Measurements from ENCODE around the gene RNF8.

DNA sequence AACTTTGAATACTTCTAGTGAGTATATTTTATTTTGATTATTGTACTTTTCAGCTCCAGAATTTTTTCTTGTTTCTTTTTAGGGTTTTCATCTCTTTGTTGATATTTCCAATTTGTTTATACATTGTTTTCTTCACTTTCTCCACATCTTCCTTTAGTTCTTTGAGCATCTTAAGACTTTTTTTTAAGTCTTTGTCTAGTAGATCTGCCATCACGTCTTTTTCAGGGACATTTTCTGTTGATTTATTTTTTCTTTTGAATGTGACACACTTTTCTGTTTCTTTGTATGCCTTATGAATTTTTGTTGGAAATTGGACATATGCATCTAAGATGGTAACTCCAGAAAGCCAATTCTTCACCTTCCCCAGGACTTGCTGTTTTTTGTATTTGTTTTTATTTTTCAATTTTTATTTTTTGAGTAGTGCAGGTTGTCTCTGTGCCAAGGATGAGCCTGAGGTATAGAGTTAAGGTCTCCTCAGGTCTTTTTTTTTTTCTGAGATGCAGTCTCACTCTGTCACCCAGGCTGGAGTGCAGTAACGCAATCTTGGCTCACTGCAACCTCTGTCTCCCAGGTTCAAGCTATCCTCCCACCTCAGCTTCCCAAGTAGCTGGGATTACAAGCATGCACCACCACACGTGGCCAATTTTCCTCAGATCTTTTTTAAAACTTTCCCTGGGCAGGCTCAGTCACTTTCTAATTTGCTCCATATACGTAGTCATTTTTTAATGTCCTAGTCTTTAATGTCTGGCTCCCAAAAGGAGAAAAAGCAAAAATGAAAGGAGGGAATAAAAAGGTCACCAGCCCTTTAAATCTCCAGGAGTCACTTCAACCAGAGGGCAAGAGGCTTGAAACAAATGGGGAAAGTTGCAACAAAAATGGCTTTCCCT is 72.5 kb downstream of the RNF8 start:
- TF ChIP-seq, protein P1, sequence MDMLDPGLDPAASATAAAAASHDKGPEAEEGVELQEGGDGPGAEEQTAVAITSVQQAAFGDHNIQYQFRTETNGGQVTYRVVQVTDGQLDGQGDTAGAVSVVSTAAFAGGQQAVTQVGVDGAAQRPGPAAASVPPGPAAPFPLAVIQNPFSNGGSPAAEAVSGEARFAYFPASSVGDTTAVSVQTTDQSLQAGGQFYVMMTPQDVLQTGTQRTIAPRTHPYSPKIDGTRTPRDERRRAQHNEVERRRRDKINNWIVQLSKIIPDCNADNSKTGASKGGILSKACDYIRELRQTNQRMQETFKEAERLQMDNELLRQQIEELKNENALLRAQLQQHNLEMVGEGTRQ (IDR thresholded peaks at IDR 0.05; ENCODE audit: low read depth, low read length), result no peak
- TF ChIP-seq SMC3 (IDR thresholded peaks at IDR 0.05; ENCODE audit: low read depth, low read length), result no peak
- TF ChIP-seq RAD21 (IDR thresholded peaks at IDR 0.05; ENCODE audit: low read length), result no peak
- TF ChIP-seq, protein P2, sequence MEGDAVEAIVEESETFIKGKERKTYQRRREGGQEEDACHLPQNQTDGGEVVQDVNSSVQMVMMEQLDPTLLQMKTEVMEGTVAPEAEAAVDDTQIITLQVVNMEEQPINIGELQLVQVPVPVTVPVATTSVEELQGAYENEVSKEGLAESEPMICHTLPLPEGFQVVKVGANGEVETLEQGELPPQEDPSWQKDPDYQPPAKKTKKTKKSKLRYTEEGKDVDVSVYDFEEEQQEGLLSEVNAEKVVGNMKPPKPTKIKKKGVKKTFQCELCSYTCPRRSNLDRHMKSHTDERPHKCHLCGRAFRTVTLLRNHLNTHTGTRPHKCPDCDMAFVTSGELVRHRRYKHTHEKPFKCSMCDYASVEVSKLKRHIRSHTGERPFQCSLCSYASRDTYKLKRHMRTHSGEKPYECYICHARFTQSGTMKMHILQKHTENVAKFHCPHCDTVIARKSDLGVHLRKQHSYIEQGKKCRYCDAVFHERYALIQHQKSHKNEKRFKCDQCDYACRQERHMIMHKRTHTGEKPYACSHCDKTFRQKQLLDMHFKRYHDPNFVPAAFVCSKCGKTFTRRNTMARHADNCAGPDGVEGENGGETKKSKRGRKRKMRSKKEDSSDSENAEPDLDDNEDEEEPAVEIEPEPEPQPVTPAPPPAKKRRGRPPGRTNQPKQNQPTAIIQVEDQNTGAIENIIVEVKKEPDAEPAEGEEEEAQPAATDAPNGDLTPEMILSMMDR (conservative IDR thresholded peaks at IDR 0.05; ENCODE audit: low read depth, low read length), result no peak
- no peak for TF ChIP-seq BHLHE40 (IDR thresholded peaks at IDR 0.05; ENCODE audit: low read depth, low read length)
- no peak for TF ChIP-seq POLR2A (IDR thresholded peaks at IDR 0.05; ENCODE audit: low read depth, low read length)
- TF ChIP-seq, protein P3, sequence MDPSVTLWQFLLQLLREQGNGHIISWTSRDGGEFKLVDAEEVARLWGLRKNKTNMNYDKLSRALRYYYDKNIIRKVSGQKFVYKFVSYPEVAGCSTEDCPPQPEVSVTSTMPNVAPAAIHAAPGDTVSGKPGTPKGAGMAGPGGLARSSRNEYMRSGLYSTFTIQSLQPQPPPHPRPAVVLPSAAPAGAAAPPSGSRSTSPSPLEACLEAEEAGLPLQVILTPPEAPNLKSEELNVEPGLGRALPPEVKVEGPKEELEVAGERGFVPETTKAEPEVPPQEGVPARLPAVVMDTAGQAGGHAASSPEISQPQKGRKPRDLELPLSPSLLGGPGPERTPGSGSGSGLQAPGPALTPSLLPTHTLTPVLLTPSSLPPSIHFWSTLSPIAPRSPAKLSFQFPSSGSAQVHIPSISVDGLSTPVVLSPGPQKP (IDR thresholded peaks at IDR 0.05; ENCODE audit: borderline replicate concordance, low read depth, low read length), result no peak
- no peak for TF ChIP-seq RCOR1 (IDR thresholded peaks at IDR 0.05; ENCODE audit: insufficient replicate concordance, low read length)
- TF ChIP-seq RFX5 (IDR thresholded peaks at IDR 0.05; ENCODE audit: low read depth, low read length), result no peak
- TF ChIP-seq MXI1 (IDR thresholded peaks at IDR 0.05; ENCODE audit: borderline replicate concordance, low read depth, low read length), result no peak
- TF ChIP-seq MAFK (IDR thresholded peaks at IDR 0.05; ENCODE audit: low read depth, low read length), result no peak
- no peak for TF ChIP-seq CHD1 (IDR thresholded peaks at IDR 0.05; ENCODE audit: low read depth, low read length)
- no peak for TF ChIP-seq NFE2L2 (IDR thresholded peaks at IDR 0.05; ENCODE audit: low read depth, low read length)
- TF ChIP-seq MAZ (IDR thresholded peaks at IDR 0.05; ENCODE audit: borderline replicate concordance, low read depth, low read length), result no peak

Data from IMR-90 (cell line).